ENCODE data around the gene ANKDD1A. TPM values are rescaled to one million over a fixed set of nuclear protein-coding genes. Genes with fewer than 3 reads are reported as not detected.
A peak's percentile ranks its signal among the peaks of the same experiment; 100 is the strongest.

Gene ANKDD1A
- total and polyA plus RNA-seq, 8 donors: 1.5 to 43.8 (median 5.2) TPM

GRCh38 chr15:64883997-64884511, 27.6 kb upstream of the ANKDD1A start:
- TF ChIP-seq POLR2A (IDR thresholded peaks at IDR 0.05): no peak
- peak in 2 of 3 donors; percentile 23 to 36 for TF ChIP-seq POLR2AphosphoS5 (IDR thresholded peaks at IDR 0.05)
- no peaks in the 10 kb centered on the region for H3K27me3 ChIP-seq

GRCh38 chr15:64884679-64885078, 27.0 kb upstream of the ANKDD1A start:
- peaks cover 14 to 34% (median 19%) of the 10 kb centered on the region in 4 donors for H3K4me1 ChIP-seq
- no peaks in the 10 kb centered on the region for H3K9me3 ChIP-seq
- no peaks in the 10 kb centered on the region for H3K36me3 ChIP-seq
- DNase-seq: no peak
- WGBS, 5 donors: 82 to 91% (median 88%) methylated on average over 5 of the region's 5 CpGs
- TF ChIP-seq EP300 (IDR thresholded peaks at IDR 0.05) (no peak), CTCF (IDR thresholded peaks at IDR 0.05) (no peak), POLR2AphosphoS5 (IDR thresholded peaks at IDR 0.05) (no peak), POLR2A (IDR thresholded peaks at IDR 0.05) (no peak)
- peak overlapping the region in 1 of 5 donors; percentile 73 for H3K27ac ChIP-seq
- no peak overlapping the region for H3K4me3 ChIP-seq
- no peaks in the 10 kb centered on the region for H3K27me3 ChIP-seq
- intact Hi-C loops (cut with DNase I; ENCODE audit: low total_unique reads): no loop called here

More at GRCh38 chr15:64883997-64884511, 27.6 kb upstream of the ANKDD1A start:
- DNase-seq: peak; percentile 47 to 74
- Histone ChIP-seq H3K4me1 (peaks cover 14 to 34% (median 19%) of the 10 kb centered on the region in 4 donors), H3K36me3 (no peaks in the 10 kb centered on the region), H3K27ac (peak overlapping the region; percentile 9 to 82 (median 63)), H3K9me3 (no peaks in the 10 kb centered on the region), H3K4me3 (no peak overlapping the region)
- intact Hi-C loops (cut with DNase I; ENCODE audit: low total_unique reads): no loop called here
- WGBS, 5 donors: 32 to 40% (median 37%) methylated on average over 6 to 10 of the region's 10 CpGs

GRCh38 chr15:64888336-64888735, 23.4 kb upstream of the ANKDD1A start:
- no peaks in the 10 kb centered on the region for H3K36me3 ChIP-seq
- TF ChIP-seq CTCF (IDR thresholded peaks at IDR 0.05) (no peak), POLR2AphosphoS5 (IDR thresholded peaks at IDR 0.05) (no peak), POLR2A (IDR thresholded peaks at IDR 0.05) (no peak), EP300 (IDR thresholded peaks at IDR 0.05) (no peak)
- no peaks in the 10 kb centered on the region for H3K27me3 ChIP-seq
- no peak overlapping the region for H3K27ac ChIP-seq
- no peak overlapping the region for H3K4me3 ChIP-seq
- H3K9me3 ChIP-seq: no peaks in the 10 kb centered on the region
- 87 to 92% (median 88%) methylated on average over 5 to 6 of the region's 6 CpGs for WGBS, 5 donors
- DNase-seq: no peak
- peaks cover 12 to 38% (median 16%) of the 10 kb centered on the region in 4 donors for H3K4me1 ChIP-seq
- intact Hi-C loops (cut with DNase I; ENCODE audit: low total_unique reads): no loop called here

- no peak for DNase-seq
- H3K36me3 ChIP-seq: no peaks in the 10 kb centered on the region
- TF ChIP-seq CTCF (IDR thresholded peaks at IDR 0.05) (no peak), EP300 (IDR thresholded peaks at IDR 0.05) (no peak), POLR2A (IDR thresholded peaks at IDR 0.05) (no peak), POLR2AphosphoS5 (IDR thresholded peaks at IDR 0.05) (no peak)
- intact Hi-C loops (cut with DNase I; ENCODE audit: low total_unique reads): no loop called here
- H3K27ac ChIP-seq: peak overlapping the region in 3 of 5 donors; percentile 82 to 91 (median 86)
- H3K4me1 ChIP-seq: peaks cover 27 to 56% (median 38%) of the 10 kb centered on the region in 4 donors
- H3K27me3 ChIP-seq: no peaks in the 10 kb centered on the region
- H3K9me3 ChIP-seq: no peaks in the 10 kb centered on the region
- H3K4me3 ChIP-seq: no peak overlapping the region
Measured at GRCh38 chr15:64891561-64891960, 20.1 kb upstream of the ANKDD1A start.

- peaks cover 40 to 69% (median 52%) of the 10 kb centered on the region in 4 donors for H3K4me1 ChIP-seq
- DNase-seq: no peak
- H3K27ac ChIP-seq: peak overlapping the region; percentile 82 to 91 (median 86)
- intact Hi-C loops (cut with DNase I; ENCODE audit: low total_unique reads): no loop called here
- H3K4me3 ChIP-seq: no peak overlapping the region
- WGBS, 5 donors: 81 to 93% (median 85%) methylated on average over 7 to 8 of the region's 8 CpGs
- no peaks in the 10 kb centered on the region for H3K36me3 ChIP-seq
- TF ChIP-seq EP300 (IDR thresholded peaks at IDR 0.05) (no peak), CTCF (IDR thresholded peaks at IDR 0.05) (no peak)
- H3K9me3 ChIP-seq: no peaks in the 10 kb centered on the region
- no peaks in the 10 kb centered on the region for H3K27me3 ChIP-seq
Measured at GRCh38 chr15:64892847-64893403, 18.8 kb upstream of the ANKDD1A start.

Measured in stomach (tissue), 9 donors.